Measurements from ENCODE around the gene MRPL4. TPM values are rescaled to one million over a fixed set of nuclear protein-coding genes. Genes with fewer than 3 reads are reported as not detected.

Gene MRPL4
- total and polyA plus RNA-seq, 2 experiments from 2014 or later = 40.1 to 51.4 TPM

- TF ChIP-seq CTCF (IDR thresholded peaks at IDR 0.05; ENCODE audit: poor library complexity) (no peak), EZH2 (IDR thresholded peaks at IDR 0.05; ENCODE audit: borderline replicate concordance) (no peak)
- peaks cover 26% of the 10 kb centered on the region for H3K27me3 ChIP-seq
- H2AFZ ChIP-seq = no peak overlapping the region
- H3K4me2 ChIP-seq = no peak overlapping the region
- no peaks in the 10 kb centered on the region for H4K20me1 ChIP-seq (ENCODE audit: insufficient read depth, poor library complexity, severe bottlenecking)
- no peak for DNase-seq (ENCODE audit: low spot score)
- no peaks in the 10 kb centered on the region for H3K9me2 ChIP-seq (replicated peaks; ENCODE audit: insufficient read depth)
- H3K4me3 ChIP-seq = no peak overlapping the region
- no peaks in the 10 kb centered on the region for H3K36me3 ChIP-seq (replicated peaks; ENCODE audit: insufficient read depth, low read depth)
- H3K79me2 ChIP-seq = no peaks in the 10 kb centered on the region
- 96% methylated on average over 34 of the region's 34 CpGs for WGBS (ENCODE audit: low lambda C conversion rate, missing lambda C conversion rate)
- H3K9me3 ChIP-seq (ENCODE audit: low read depth) = no peaks in the 10 kb centered on the region
- H3K27ac ChIP-seq = no peak overlapping the region
- H3K4me1 ChIP-seq (ENCODE audit: insufficient read depth) = peaks cover 15% of the 10 kb centered on the region
Measured at GRCh38 chr19:10284065-10284959, 32.3 kb downstream of the MRPL4 start.

DNA sequence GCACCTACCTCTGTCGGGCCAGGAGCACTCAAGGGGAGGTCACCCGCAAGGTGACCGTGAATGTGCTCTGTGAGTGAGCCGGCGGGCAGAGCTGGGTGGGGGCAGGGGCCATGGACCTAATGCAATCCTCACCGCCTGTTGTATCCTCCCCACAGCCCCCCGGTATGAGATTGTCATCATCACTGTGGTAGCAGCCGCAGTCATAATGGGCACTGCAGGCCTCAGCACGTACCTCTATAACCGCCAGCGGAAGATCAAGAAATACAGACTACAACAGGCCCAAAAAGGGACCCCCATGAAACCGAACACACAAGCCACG, 32.9 kb downstream of the MRPL4 start:
- no peaks in the 10 kb centered on the region for H3K9me3 ChIP-seq (ENCODE audit: low read depth)
- H3K4me3 ChIP-seq = no peak overlapping the region
- no peak overlapping the region for H3K27ac ChIP-seq
- DNase-seq (ENCODE audit: low spot score) = no peak
- peaks cover 21% of the 10 kb centered on the region for H3K4me1 ChIP-seq (ENCODE audit: insufficient read depth)
- no peaks in the 10 kb centered on the region for H3K9me2 ChIP-seq (replicated peaks; ENCODE audit: insufficient read depth)
- peaks cover 32% of the 10 kb centered on the region for H3K27me3 ChIP-seq
- no peaks in the 10 kb centered on the region for H3K79me2 ChIP-seq
- H3K4me2 ChIP-seq = no peak overlapping the region
- no peaks in the 10 kb centered on the region for H3K36me3 ChIP-seq (replicated peaks; ENCODE audit: insufficient read depth, low read depth)
- WGBS (ENCODE audit: low lambda C conversion rate, missing lambda C conversion rate) = 94% methylated on average over 13 of the region's 13 CpGs
- H4K20me1 ChIP-seq (ENCODE audit: insufficient read depth, poor library complexity, severe bottlenecking) = no peaks in the 10 kb centered on the region
- H2AFZ ChIP-seq = no peak overlapping the region
- TF ChIP-seq EZH2phosphoT487 (IDR thresholded peaks at IDR 0.05; ENCODE audit: low read depth, severe bottlenecking, unreplicated experiment) = no peak
- TF ChIP-seq CTCF (IDR thresholded peaks at IDR 0.05; ENCODE audit: poor library complexity) = no peak

DNA sequence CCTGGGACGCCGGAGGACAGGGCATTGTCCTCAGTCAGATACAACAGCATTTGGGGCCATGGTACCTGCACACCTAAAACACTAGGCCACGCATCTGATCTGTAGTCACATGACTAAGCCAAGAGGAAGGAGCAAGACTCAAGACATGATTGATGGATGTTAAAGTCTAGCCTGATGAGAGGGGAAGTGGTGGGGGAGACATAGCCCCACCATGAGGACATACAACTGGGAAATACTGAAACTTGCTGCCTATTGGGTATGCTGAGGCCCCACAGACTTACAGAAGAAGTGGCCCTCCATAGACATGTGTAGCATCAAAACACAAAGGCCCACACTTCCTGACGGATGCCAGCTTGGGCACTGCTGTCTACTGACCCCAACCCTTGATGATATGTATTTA, 33.4 kb downstream of the MRPL4 start:
- Histone ChIP-seq H2AFZ (no peak overlapping the region), H3K9me2 (replicated peaks; ENCODE audit: insufficient read depth) (no peaks in the 10 kb centered on the region), H4K20me1 (ENCODE audit: insufficient read depth, poor library complexity, severe bottlenecking) (no peaks in the 10 kb centered on the region), H3K79me2 (no peaks in the 10 kb centered on the region), H3K4me3 (no peak overlapping the region), H3K27me3 (peaks cover 36% of the 10 kb centered on the region), H3K4me2 (no peak overlapping the region), H3K27ac (no peak overlapping the region), H3K36me3 (replicated peaks; ENCODE audit: insufficient read depth, low read depth) (no peaks in the 10 kb centered on the region), H3K9me3 (ENCODE audit: low read depth) (no peaks in the 10 kb centered on the region), H3K4me1 (ENCODE audit: insufficient read depth) (peaks cover 25% of the 10 kb centered on the region)
- 93% methylated on average over 4 of the region's 4 CpGs for WGBS (ENCODE audit: low lambda C conversion rate, missing lambda C conversion rate)
- no peak for TF ChIP-seq CTCF (IDR thresholded peaks at IDR 0.05; ENCODE audit: poor library complexity)
- no peak for TF ChIP-seq EZH2 (IDR thresholded peaks at IDR 0.05; ENCODE audit: borderline replicate concordance)
- DNase-seq (ENCODE audit: low spot score) = no peak

Data from hepatocyte (in vitro differentiated cells).